Liver (tissue), 9 donors: Measurements from ENCODE around the gene SWSAP1. TPM values are rescaled to one million over a fixed set of nuclear protein-coding genes. Genes with fewer than 3 reads are reported as not detected.

ENCODE experiments used
- DNase-seq: peaks from one replicate; pipeline ENCODE4 v3.0.0-alpha.2; 2017; ENCODE audit warnings: low spot score
- H3K27ac ChIP-seq, 2 donors: one replicate each; pipeline ENCODE4 v1.7.0; 2013; ENCODE audit warnings: inconsistent platforms in 2 of 2, low read length in 2 of 2, control low read depth in 1 of 2, low read depth in 1 of 2, mild to moderate bottlenecking in 1 of 2
- H3K27me3 ChIP-seq, 4 donors: one replicate each; pipeline versions ENCODE4 v1.6.1 to v1.7.0; 2013; ENCODE audit warnings: low read length in 3 of 4, inconsistent platforms in 1 of 4, mild to moderate bottlenecking in 1 of 4, moderate library complexity in 1 of 4; ENCODE audit not compliant: control insufficient read depth in 4 of 4, insufficient read depth in 4 of 4
- H3K36me3 ChIP-seq, 4 donors: one replicate each; pipeline versions ENCODE4 v1.6.1 to v1.7.0; 2013; ENCODE audit warnings: low read length in 3 of 4, mild to moderate bottlenecking in 3 of 4, low read depth in 1 of 4, moderate library complexity in 1 of 4; ENCODE audit not compliant: control insufficient read depth in 4 of 4, insufficient read depth in 3 of 4
- H3K4me1 ChIP-seq, 4 donors: one replicate each; pipeline versions ENCODE4 v1.6.1 to v1.7.0; 2013; ENCODE audit warnings: low read length in 3 of 4, mild to moderate bottlenecking in 3 of 4, moderate library complexity in 1 of 4; ENCODE audit not compliant: control insufficient read depth in 4 of 4, insufficient read depth in 4 of 4
- H3K4me3 ChIP-seq, 3 donors: one replicate each; pipeline versions ENCODE4 v1.6.1 to v1.7.0; 2013; ENCODE audit warnings: low read length in 3 of 3, control low read depth in 1 of 3, low read depth in 1 of 3, mild to moderate bottlenecking in 1 of 3
- H3K9ac ChIP-seq, 2 donors: one replicate each; pipeline ENCODE4 v1.7.0; 2013; ENCODE audit warnings: low read length in 2 of 2, mild to moderate bottlenecking in 2 of 2, moderate library complexity in 2 of 2, control low read depth in 1 of 2, low read depth in 1 of 2
- H3K9me3 ChIP-seq, 4 donors: one replicate each; pipeline versions ENCODE4 v1.6.1 to v1.7.0; 2013; ENCODE audit warnings: low read length in 3 of 4; ENCODE audit not compliant: control insufficient read depth in 4 of 4
- ATF3 ChIP-seq: IDR thresholded peaks from 2 replicates; pipeline ENCODE4 v1.6.1; 2016; ENCODE audit warnings: antibody characterized with exemption
- CTCF ChIP-seq: fragments of 150-350 bp; IDR thresholded peaks from 2 replicates; pipeline ENCODE4 v1.5.1; 2017; ENCODE audit warnings: improper control_type of control experiment, low read depth, low read length; ENCODE audit not compliant: missing input control
- EGR1 ChIP-seq, 2 donors: IDR thresholded peaks; 2 replicates each; pipeline ENCODE4 v1.6.1; 2016 to 2018; ENCODE audit warnings: antibody characterized with exemption in 2 of 2, low read depth in 2 of 2
- FOXA1 ChIP-seq: IDR thresholded peaks from 2 replicates; pipeline ENCODE4 v1.6.1; 2016; ENCODE audit warnings: antibody characterized with exemption
- FOXA2 ChIP-seq: IDR thresholded peaks from 2 replicates; pipeline ENCODE4 v1.6.1; 2016; ENCODE audit warnings: antibody characterized with exemption
- GABPA ChIP-seq, 2 donors: IDR thresholded peaks in 1 of 2; conservative IDR thresholded peaks in 1 of 2; 2 replicates each; pipeline ENCODE4 v1.6.1; 2016; ENCODE audit warnings: antibody characterized with exemption in 2 of 2, mild to moderate bottlenecking in 1 of 2, moderate library complexity in 1 of 2
- HNF4A ChIP-seq, 2 donors: conservative IDR thresholded peaks; 2 replicates each; pipeline ENCODE4 v1.6.1; 2016; ENCODE audit warnings: antibody characterized with exemption in 2 of 2, mild to moderate bottlenecking in 2 of 2
- HNF4G ChIP-seq: IDR thresholded peaks from 2 replicates; pipeline ENCODE4 v1.6.1; 2016; ENCODE audit warnings: antibody characterized with exemption
- JUND ChIP-seq, 2 donors: IDR thresholded peaks; 2 replicates each; pipeline ENCODE4 v1.6.1; 2016; ENCODE audit warnings: antibody characterized with exemption in 2 of 2
- MAX ChIP-seq: IDR thresholded peaks from 2 replicates; pipeline ENCODE4 v1.6.1; 2016; ENCODE audit warnings: antibody characterized with exemption
- NR2F2 ChIP-seq: IDR thresholded peaks from 2 replicates; pipeline ENCODE4 v1.6.1; 2016; ENCODE audit warnings: antibody characterized with exemption
- RAD21 ChIP-seq, 2 donors: IDR thresholded peaks; 2 replicates each; pipeline ENCODE4 v1.6.1; 2016; ENCODE audit warnings: antibody characterized with exemption in 2 of 2, mild to moderate bottlenecking in 2 of 2
- REST ChIP-seq: IDR thresholded peaks from 2 replicates; pipeline ENCODE4 v1.6.1; 2016; ENCODE audit warnings: antibody characterized with exemption, mild to moderate bottlenecking
- RXRA ChIP-seq, 2 donors: IDR thresholded peaks; 2 replicates each; pipeline ENCODE4 v1.6.1; 2017 to 2018; ENCODE audit warnings: antibody characterized with exemption in 2 of 2, mild to moderate bottlenecking in 1 of 2
- SP1 ChIP-seq: IDR thresholded peaks from 2 replicates; pipeline ENCODE4 v1.6.1; 2018; ENCODE audit warnings: antibody characterized with exemption, mild to moderate bottlenecking
- TAF1 ChIP-seq: conservative IDR thresholded peaks from 2 replicates; pipeline ENCODE4 v1.6.1; 2016; ENCODE audit warnings: antibody characterized with exemption, mild to moderate bottlenecking
- YY1 ChIP-seq: IDR thresholded peaks from 2 replicates; pipeline ENCODE4 v1.6.1; 2016; ENCODE audit warnings: antibody characterized with exemption, mild to moderate bottlenecking
- ZBTB33 ChIP-seq: IDR thresholded peaks from 2 replicates; pipeline ENCODE4 v1.6.1; 2016; ENCODE audit warnings: antibody characterized with exemption
- WGBS: extraction: QIAGEN DNeasy Blood & Tissue Kit; methylation state at CpG from one replicate; pipeline ENCODE4 v1.1.7; 2013; 5-methylcytosine and 5-hydroxymethylcytosine counted together
- polyA plus RNA-seq, 2 donors: library from polyadenylated mRNA; stranded (reverse) in 1 of 2; unstranded in 1 of 2; fragments of 200-250 nt in 1 of 2; fragments of >200 nt in 1 of 2; fragmentation: Nextera tagmentation in 1 of 2; extraction: Ambion mirVana in 1 of 2; gene quantifications; one replicate each; pipeline versions ENCODE4 v1.2.1 to v1.2.3, GENCODE V29; 2013 to 2015
- total RNA-seq, 2 donors: library from RNA; depleted of rRNA; stranded (reverse); fragments of >200 nt; gene quantifications; one replicate each; pipeline ENCODE4 v1.2.3, GENCODE V29; 2014
- donor health status: healthy.
- donor health status: healthy.
- donor health status: healthy.
- donor health status: healthy.
- donor health status: healthy.

Gene SWSAP1
- total and polyA plus RNA-seq, 4 donors = 0.98 to 6.4 (median 1.7) TPM

- TF ChIP-seq HNF4G (no peak), JUND (IDR thresholded peaks at IDR 0.05) (peak; percentile 96 to 98)
Observed at GRCh38 chr19:11346104-11346940, 28.1 kb upstream of the SWSAP1 start, which contains the start of the genes CCDC159 and TMEM205 (continued).

- Histone ChIP-seq H3K36me3 (peaks cover 0 to 4% (median 2%) of the 10 kb centered on the region in 4 donors), H3K4me1 (peaks cover 0 to 27% (median 22%) of the 10 kb centered on the region in 4 donors), H3K9me3 (no peaks in the 10 kb centered on the region), H3K27ac (no peak overlapping the region), H3K27me3 (no peaks in the 10 kb centered on the region), H3K4me3 (no peak overlapping the region), H3K9ac (no peak overlapping the region)
- no peak for TF ChIP-seq FOXA2
- TF ChIP-seq CTCF = no peak
- TF ChIP-seq YY1 = no peak
- no peak for TF ChIP-seq RAD21 (IDR thresholded peaks at IDR 0.05)
- TF ChIP-seq JUND (IDR thresholded peaks at IDR 0.05) = no peak
- TF ChIP-seq HNF4A (conservative IDR thresholded peaks at IDR 0.05) = no peak
- TF ChIP-seq ZBTB33 = no peak
- no peak for TF ChIP-seq REST
- TF ChIP-seq ATF3 = no peak
- no peak for TF ChIP-seq TAF1
- no peak for TF ChIP-seq EGR1 (IDR thresholded peaks at IDR 0.05; ENCODE audit: low read depth in 2 of 2)
- no peak for TF ChIP-seq MAX
- TF ChIP-seq FOXA1 = no peak
- no peak for TF ChIP-seq NR2F2
- no peak for TF ChIP-seq GABPA (IDR thresholded peaks at IDR 0.05 in 1 of 2, conservative IDR thresholded peaks at IDR 0.05 in 1 of 2)
- TF ChIP-seq RXRA (IDR thresholded peaks at IDR 0.05) = no peak
- TF ChIP-seq SP1 = no peak
- no peak for TF ChIP-seq HNF4G
- no peak for DNase-seq
- 85% methylated on average over 7 of the region's 7 CpGs for WGBS
Observed at GRCh38 chr19:11347546-11348039, 26.9 kb upstream of the SWSAP1 start.
